ENCODE results near the gene LRRC8D.
A peak's percentile ranks its signal among the peaks of the same experiment; 100 is the strongest.
"Not testable (repeated sequence)": the region's sequence is repeated elsewhere in the genome, so short reads cannot be mapped to it uniquely, and the experiment has no call there.

The LRRC8D gene

GRCh38 chr1:89913353-89914095 lies 92.7 kb downstream of the LRRC8D start:
- DNase-seq (ENCODE audit: low spot score): no peak

- DNase-seq (ENCODE audit: low spot score): no peak
Observed at GRCh38 chr1:89917353-89917752, 96.5 kb downstream of the LRRC8D start.

GRCh38 chr1:89918127-89918793 lies 97.4 kb downstream of the LRRC8D start:
- no peak for DNase-seq (ENCODE audit: low spot score)

- DNase-seq (ENCODE audit: low spot score): no peak
Observed at GRCh38 chr1:89918794-89919155, 97.9 kb downstream of the LRRC8D start.

GRCh38 chr1:89919174-89919573 lies 98.3 kb downstream of the LRRC8D start:
- DNase-seq (ENCODE audit: low spot score): no peak

GRCh38 chr1:89922911-89923310 lies 102.1 kb downstream of the LRRC8D start:
- no peak for DNase-seq (ENCODE audit: low spot score)

- no peak for DNase-seq (ENCODE audit: low spot score)
Observed at GRCh38 chr1:89923517-89923916, 102.7 kb downstream of the LRRC8D start.

- DNase-seq (ENCODE audit: low spot score): not testable (repeated sequence)
Observed at GRCh38 chr1:89924075-89924474, 103.2 kb downstream of the LRRC8D start.

- no peak for DNase-seq (ENCODE audit: low spot score)
Observed at GRCh38 chr1:89927049-89927448, 106.2 kb downstream of the LRRC8D start.

GRCh38 chr1:89927478-89927877 lies 106.6 kb downstream of the LRRC8D start:
- no peak for DNase-seq (ENCODE audit: low spot score)

GRCh38 chr1:89928506-89928905 lies 107.7 kb downstream of the LRRC8D start:
- DNase-seq (ENCODE audit: low spot score): no peak

- DNase-seq (ENCODE audit: low spot score): no peak
Observed at GRCh38 chr1:89929467-89930063, 108.7 kb downstream of the LRRC8D start.

- DNase-seq (ENCODE audit: low spot score): no peak
Observed at GRCh38 chr1:89930579-89930978, 109.7 kb downstream of the LRRC8D start.

GRCh38 chr1:89931964-89932363 lies 111.1 kb downstream of the LRRC8D start:
- DNase-seq (ENCODE audit: low spot score): no peak

- DNase-seq (ENCODE audit: low spot score): no peak
Observed at GRCh38 chr1:89932598-89933364, 111.9 kb downstream of the LRRC8D start.

- DNase-seq (ENCODE audit: low spot score): no peak
Observed at GRCh38 chr1:89934461-89934860, 113.6 kb downstream of the LRRC8D start.

GRCh38 chr1:89935235-89935634 lies 114.4 kb downstream of the LRRC8D start:
- DNase-seq (ENCODE audit: low spot score): no peak

- no peak for DNase-seq (ENCODE audit: low spot score)
Observed at GRCh38 chr1:89936694-89937093, 115.9 kb downstream of the LRRC8D start.

GRCh38 chr1:89938171-89939055 lies 117.6 kb downstream of the LRRC8D start:
- peak; percentile 16 for DNase-seq (ENCODE audit: low spot score)

GRCh38 chr1:89939059-89939570 lies 118.3 kb downstream of the LRRC8D start:
- DNase-seq (ENCODE audit: low spot score): no peak

- DNase-seq (ENCODE audit: low spot score): no peak
Observed at GRCh38 chr1:89939693-89940438, 119.0 kb downstream of the LRRC8D start.

Data from GM03348 (cell line).